Measurements from ENCODE around the gene PAPLN.
A peak's percentile ranks its signal among the peaks of the same experiment; 100 is the strongest.
"Not testable (repeated sequence)": the region's sequence is repeated elsewhere in the genome, so short reads cannot be mapped to it uniquely, and the experiment has no call there.

The PAPLN gene

GRCh38 chr14:73237219-73237785 lies at the start of gene PAPLN:
TSS of gene PAPLN (plus strand) at chr14:73237506. CDS start at chr14:73239779, 2,273 bp downstream.
- DNase-seq (ENCODE audit: low spot score), result no peak

- no peak for DNase-seq (ENCODE audit: low spot score)
Observed at GRCh38 chr14:73188501-73188911, 48.8 kb upstream of the PAPLN start.

GRCh38 chr14:73189651-73190050 lies 47.7 kb upstream of the PAPLN start:
- no peak for DNase-seq (ENCODE audit: low spot score)

GRCh38 chr14:73191441-73191840 lies 45.9 kb upstream of the PAPLN start:
- DNase-seq (ENCODE audit: low spot score), result no peak

- not testable (repeated sequence) for DNase-seq (ENCODE audit: low spot score)
Observed at GRCh38 chr14:73194306-73194705, 43.0 kb upstream of the PAPLN start.

GRCh38 chr14:73198253-73198652 lies 39.1 kb upstream of the PAPLN start:
- DNase-seq (ENCODE audit: low spot score), result no peak

- DNase-seq (ENCODE audit: low spot score), result no peak
Observed at GRCh38 chr14:73203527-73203926, 33.8 kb upstream of the PAPLN start.

GRCh38 chr14:73207615-73208014 lies 29.7 kb upstream of the PAPLN start:
- no peak for DNase-seq (ENCODE audit: low spot score)

- DNase-seq (ENCODE audit: low spot score), result no peak
Observed at GRCh38 chr14:73208390-73208789, 28.9 kb upstream of the PAPLN start.

- no peak for DNase-seq (ENCODE audit: low spot score)
Observed at GRCh38 chr14:73208846-73209245, 28.5 kb upstream of the PAPLN start.

- DNase-seq (ENCODE audit: low spot score), result no peak
Observed at GRCh38 chr14:73209953-73210352, 27.4 kb upstream of the PAPLN start.

GRCh38 chr14:73211251-73212040 lies 25.9 kb upstream of the PAPLN start:
- DNase-seq (ENCODE audit: low spot score), result no peak

- DNase-seq (ENCODE audit: low spot score), result no peak
Observed at GRCh38 chr14:73216030-73216429, 21.3 kb upstream of the PAPLN start.

GRCh38 chr14:73217411-73217810 lies 19.9 kb upstream of the PAPLN start:
- DNase-seq (ENCODE audit: low spot score), result no peak

GRCh38 chr14:73220061-73220460 lies 17.2 kb upstream of the PAPLN start:
- no peak for DNase-seq (ENCODE audit: low spot score)

GRCh38 chr14:73220634-73221033 lies 16.7 kb upstream of the PAPLN start:
- DNase-seq (ENCODE audit: low spot score), result no peak

GRCh38 chr14:73221945-73222344 lies 15.4 kb upstream of the PAPLN start:
- no peak for DNase-seq (ENCODE audit: low spot score)

- DNase-seq (ENCODE audit: low spot score), result peak; percentile 45
Observed at GRCh38 chr14:73223049-73223448, 14.3 kb upstream of the PAPLN start.

GRCh38 chr14:73225496-73225895 lies 11.8 kb upstream of the PAPLN start:
- DNase-seq (ENCODE audit: low spot score), result no peak

GRCh38 chr14:73227812-73228781 lies 9.2 kb upstream of the PAPLN start:
- DNase-seq (ENCODE audit: low spot score), result no peak

- DNase-seq (ENCODE audit: low spot score), result no peak
Observed at GRCh38 chr14:73230051-73230450, 7.3 kb upstream of the PAPLN start.
